ENCODE measurements around the gene CHL1.

CHL1 gene

GRCh38 chr3:228442-229182, 32.0 kb downstream of the CHL1 start:
- DNase-seq (ENCODE audit: low read depth): no peak

GRCh38 chr3:229183-229661, 32.7 kb downstream of the CHL1 start:
- no peak for DNase-seq (ENCODE audit: low read depth)

DNA sequence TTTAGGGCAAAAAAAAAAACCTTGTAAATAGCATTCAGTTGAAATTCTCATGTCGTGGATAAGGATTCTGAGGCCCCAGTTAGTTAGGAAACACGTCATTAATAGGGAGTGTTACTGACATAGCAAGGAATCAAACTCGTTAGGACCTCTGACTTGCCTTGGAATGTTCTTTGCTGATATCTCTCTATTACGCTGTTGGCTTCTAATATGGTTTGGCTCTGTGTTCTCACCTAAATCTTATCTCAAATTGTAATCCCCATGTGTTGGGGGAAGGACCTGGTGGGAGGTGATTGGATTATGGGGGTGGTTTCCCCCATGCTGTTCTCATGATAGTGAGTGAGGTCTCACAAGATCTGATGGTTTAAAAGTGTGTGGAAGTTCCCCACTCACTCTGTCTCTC, 40.3 kb downstream of the CHL1 start:
- DNase-seq (ENCODE audit: low read depth): no peak

DNA sequence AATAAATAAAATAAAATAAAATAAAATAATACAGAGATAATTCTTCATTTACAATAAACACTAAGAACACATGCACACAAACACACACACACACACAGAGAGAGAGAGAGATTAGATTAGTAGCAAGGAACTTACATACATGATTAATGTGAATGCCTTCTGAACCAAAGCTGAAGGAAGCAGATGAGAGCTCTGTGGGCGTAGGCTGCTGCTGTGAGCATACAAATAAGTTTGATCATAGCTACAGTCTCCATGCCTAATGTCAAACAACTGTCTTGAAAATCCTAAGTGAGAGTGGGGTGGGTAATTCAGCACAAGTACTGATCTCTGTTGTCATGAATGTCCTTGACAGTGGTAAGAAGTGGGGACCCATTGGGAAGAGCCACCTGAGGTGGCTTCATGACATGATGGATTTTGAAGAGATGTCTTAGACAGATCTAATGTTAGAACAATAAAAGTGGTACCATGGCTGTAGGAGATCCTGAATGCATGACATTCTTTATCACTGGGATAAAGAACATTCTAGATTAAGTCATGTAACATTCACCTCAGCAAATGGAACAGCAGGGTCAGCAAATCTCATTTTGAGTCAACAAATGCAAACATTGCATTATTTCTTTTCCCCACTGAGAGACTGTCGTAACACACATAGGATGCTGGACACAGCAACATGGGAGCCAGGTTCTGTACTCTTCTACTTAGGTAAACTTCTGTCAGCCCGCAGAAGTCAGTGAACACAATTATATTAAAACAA, 46.2 kb downstream of the CHL1 start:
- DNase-seq (ENCODE audit: low read depth): no peak

DNA sequence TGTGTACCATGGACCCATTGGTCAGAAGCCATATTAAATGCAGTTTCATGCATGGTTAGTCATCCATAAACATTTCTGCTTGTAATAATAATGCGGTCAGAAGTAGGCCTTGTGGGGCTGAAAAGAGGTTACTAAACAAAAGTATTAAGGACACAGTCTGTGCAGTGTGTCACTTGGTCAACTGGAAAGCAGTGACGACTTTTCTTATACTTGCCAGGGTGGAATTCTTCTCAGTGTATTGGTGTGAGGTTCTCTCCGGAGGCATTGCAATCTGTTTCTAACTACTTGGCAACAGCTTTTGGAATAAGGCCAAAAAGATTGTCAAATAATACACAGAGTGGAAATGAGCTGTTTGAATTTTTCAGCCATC, 46.8 kb downstream of the CHL1 start:
- no peak for DNase-seq (ENCODE audit: low read depth)

DNA sequence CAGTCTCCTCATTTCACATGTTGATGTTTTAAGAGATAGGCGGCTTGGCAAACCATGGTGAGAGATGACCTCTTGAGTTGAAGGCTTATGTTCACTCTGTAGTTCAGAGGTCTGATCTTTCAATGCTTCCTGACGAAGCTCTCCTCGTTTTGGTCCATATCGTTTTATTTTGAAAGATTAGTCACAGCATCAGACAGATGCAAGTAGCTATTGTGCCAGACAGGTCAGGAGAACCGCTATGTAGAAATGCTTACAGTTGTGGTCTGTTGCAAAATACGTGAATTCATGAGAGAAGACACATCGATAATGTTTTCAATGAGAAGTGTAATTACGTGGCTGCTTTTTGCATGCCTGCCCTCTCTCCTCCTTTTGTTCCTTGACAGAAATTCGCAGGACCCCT, 47.5 kb downstream of the CHL1 start:
- no peak for DNase-seq (ENCODE audit: low read depth)

- DNase-seq (ENCODE audit: low read depth): no peak
These were observed 51.4 kb downstream of the CHL1 start for GRCh38 chr3:247916-248315.

GRCh38 chr3:248864-249520, 52.4 kb downstream of the CHL1 start:
- DNase-seq (ENCODE audit: low read depth): no peak

GRCh38 chr3:249587-250262, 53.2 kb downstream of the CHL1 start:
- DNase-seq (ENCODE audit: low read depth): no peak

- DNase-seq (ENCODE audit: low read depth): no peak
These were observed 59.9 kb downstream of the CHL1 start for GRCh38 chr3:256501-256900.

DNA sequence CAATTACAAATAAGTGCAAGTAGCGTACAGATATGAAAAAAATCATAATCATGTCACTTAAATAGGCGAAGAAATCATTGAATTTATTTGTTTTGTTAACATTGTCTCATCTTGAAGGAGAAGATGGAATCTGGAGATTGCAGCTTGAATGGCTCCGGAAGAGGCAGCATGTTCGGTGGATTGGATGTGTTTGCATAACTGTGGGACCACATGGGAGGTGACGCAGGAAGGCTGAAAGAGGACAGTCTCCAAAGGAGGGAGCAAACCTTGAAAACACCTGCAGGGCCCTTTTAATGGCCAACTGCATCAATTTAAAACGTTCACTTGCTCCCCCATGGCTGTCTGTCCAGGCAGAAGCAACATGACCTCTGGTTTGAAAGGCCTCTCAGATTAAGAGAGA, 61.3 kb downstream of the CHL1 start:
- DNase-seq (ENCODE audit: low read depth): no peak

GRCh38 chr3:260898-261297, 64.3 kb downstream of the CHL1 start:
- DNase-seq (ENCODE audit: low read depth): no peak

DNA sequence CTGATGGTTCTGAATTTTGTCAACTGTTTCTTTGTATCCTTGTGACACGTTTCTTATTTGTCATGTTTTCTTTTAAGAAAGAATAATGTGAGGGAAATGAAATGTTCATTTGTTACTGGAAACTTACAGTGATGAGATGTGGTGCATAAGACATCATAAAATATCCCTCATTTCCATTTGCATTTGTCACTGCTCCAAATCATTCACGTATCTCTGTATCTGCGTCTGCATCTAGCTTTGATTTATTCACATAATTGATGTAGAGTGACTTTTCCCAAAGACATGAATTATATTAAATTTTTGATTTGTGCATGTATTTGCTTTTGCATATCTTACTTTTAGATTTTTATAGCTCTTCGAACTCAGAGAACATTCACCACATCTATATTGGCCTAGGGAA, 66.8 kb downstream of the CHL1 start:
- DNase-seq (ENCODE audit: low read depth): no peak

DNA sequence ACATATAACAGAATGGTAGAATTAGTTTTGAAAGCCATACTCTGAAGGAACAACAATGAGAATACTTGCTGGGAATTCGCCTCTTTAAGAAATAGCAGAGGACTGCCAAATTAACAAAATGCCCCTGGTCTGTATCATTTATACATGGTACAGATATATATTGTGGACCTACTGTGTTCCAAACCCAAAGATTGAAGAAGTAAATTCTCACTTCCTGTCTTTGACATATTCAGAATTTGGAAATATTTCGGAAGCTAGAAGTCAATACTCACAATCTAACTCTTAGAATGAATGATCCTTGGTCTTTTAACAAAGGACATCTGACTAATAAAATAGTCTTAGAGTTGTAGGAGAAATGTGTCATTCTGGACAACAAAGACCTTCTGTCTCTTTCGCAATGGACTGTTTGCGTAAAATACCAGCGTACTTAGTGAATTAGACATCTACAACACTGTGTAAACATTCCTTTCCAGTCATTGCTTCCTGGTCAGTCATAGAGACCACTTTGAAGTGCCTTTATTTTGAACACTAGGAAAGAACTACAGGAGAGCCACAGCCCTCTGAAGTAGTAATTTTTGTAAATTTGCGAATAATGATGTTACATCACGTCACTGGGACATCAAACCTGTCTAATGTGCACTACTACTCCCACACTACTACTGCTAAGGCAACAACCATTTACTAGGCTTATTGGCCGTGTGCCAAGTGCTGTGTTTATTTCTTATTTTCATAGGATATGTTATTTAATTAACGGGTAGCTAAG, 68.0 kb downstream of the CHL1 start:
- no peak for DNase-seq (ENCODE audit: low read depth)

GRCh38 chr3:267101-267500, 70.5 kb downstream of the CHL1 start:
- no peak for DNase-seq (ENCODE audit: low read depth)

DNA sequence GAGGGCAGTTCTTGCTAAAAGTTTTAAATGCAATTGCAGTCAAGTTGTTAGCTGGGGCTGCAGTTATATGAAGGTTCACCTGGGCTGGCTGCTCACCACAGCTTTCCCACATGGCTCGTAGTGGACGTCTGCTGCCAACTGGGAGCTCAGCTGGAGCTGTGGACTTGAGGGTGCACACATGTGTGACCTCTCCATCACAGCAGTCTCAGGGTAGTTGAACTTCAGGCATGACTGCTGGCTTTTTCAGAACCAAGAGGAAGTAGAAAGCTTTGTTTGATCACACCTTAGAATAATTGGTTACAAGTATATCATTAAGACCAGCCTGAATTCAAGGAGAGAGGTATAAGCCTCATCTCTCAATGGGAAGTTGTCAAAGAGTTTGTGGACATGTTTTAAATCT, 74.1 kb downstream of the CHL1 start:
- no peak for DNase-seq (ENCODE audit: low read depth)

GRCh38 chr3:274927-275326, 78.4 kb downstream of the CHL1 start:
- no peak for DNase-seq (ENCODE audit: low read depth)

DNA sequence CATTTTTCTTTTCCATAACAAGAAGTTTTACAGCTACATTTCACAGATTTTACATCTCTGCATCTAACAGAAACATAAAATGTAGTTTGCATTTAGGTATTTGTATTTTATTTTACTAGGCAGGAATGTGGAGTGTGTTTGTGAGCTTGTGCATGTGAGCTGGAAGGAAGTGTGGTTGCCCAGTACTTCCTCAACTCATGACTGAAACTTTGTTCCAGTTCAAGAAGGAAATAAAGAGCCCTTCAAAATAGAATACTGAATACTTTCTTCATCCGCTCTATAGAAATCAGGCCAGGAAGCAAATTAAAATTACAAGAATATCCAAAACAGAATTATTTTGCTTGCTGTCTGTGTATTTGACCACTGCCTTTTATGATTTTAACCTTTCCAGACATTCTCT, 81.3 kb downstream of the CHL1 start:
- no peak for DNase-seq (ENCODE audit: low read depth)

GRCh38 chr3:278300-279064, 81.9 kb downstream of the CHL1 start:
- no peak for DNase-seq (ENCODE audit: low read depth)

DNA sequence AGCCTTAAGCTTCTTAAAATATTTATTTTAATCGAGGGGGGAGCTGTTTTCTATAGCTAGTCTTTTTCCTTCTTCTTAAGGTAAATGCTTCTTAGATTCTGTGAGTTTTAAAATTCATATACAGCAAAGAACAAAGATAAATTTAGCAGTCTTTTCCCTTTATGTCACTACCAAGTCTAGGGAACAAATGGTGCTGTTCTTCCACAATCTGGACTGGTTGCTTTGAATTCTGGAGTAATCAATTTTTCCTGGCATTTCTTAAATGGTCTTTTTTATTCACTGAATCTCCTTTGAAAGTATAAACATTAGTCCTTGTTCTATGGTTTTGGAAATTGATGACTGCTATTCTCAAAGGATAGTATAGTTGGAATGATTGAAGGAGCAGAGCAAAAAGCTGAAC, 82.8 kb downstream of the CHL1 start:
- DNase-seq (ENCODE audit: low read depth): no peak

DNA sequence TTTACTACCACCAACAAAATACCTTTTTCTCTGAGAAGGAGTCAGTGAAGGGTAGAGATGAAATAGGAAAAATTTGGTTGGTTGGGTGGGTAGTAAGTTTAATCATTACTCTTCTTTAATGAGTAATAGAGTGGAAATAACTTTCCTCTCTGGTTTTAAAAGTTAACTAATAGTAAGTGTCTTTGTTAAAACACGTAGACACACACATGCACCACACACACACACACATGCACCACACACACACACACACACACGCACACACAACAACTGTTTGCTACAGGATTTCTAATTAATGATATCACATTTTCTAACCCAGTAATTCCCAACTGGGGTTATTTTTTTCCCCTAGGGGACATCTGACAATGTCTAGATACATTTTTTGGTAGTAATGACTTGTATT, 84.1 kb downstream of the CHL1 start:
- DNase-seq (ENCODE audit: low read depth): no peak
